Erythroblast (primary cell): ENCODE data around the gene AANAT.
"Not testable (repeated sequence)": the region's sequence is repeated elsewhere in the genome, so short reads cannot be mapped to it uniquely, and the experiment has no call there.

Experiments used
- DNase-seq, 2 experiments: peaks; one replicate each; lab custom pipeline; 2025; lab: John Stamatoyannopoulos, UW
- GATA1 ChIP-seq: IDR thresholded peaks from 2 replicates; pipeline ENCODE4 v1.6.1; 2011; ENCODE audit warnings: low read depth, mild to moderate bottlenecking, control low read depth, low read length, moderate library complexity
- POLR2A ChIP-seq: IDR thresholded peaks from 2 replicates; pipeline ENCODE4 v1.6.1; 2011; ENCODE audit warnings: mild to moderate bottlenecking, low read length

Gene AANAT

DNA sequence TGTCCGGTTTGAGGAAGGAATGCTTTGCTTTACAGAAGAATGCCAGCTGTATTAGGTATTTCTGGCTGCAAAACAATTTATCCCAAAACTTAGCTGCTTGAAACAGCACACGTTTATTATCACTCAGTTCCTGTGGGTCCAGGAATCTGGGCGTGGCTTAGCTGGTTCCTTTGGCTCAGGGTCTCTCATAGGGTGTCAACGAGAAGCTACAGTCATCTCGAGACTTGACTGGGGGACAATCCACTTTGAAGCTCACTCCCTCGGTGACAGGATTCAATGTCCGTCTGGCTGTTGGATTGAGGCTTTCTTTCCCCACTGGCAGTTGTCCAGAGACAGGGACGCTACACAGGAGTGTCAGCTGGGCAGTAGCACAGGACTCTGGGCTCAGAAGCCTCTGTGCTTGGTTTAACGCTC lies 43.4 kb downstream of the AANAT start:
- TF ChIP-seq GATA1 (no peak), POLR2A (no peak)
- no peak for DNase-seq

DNA sequence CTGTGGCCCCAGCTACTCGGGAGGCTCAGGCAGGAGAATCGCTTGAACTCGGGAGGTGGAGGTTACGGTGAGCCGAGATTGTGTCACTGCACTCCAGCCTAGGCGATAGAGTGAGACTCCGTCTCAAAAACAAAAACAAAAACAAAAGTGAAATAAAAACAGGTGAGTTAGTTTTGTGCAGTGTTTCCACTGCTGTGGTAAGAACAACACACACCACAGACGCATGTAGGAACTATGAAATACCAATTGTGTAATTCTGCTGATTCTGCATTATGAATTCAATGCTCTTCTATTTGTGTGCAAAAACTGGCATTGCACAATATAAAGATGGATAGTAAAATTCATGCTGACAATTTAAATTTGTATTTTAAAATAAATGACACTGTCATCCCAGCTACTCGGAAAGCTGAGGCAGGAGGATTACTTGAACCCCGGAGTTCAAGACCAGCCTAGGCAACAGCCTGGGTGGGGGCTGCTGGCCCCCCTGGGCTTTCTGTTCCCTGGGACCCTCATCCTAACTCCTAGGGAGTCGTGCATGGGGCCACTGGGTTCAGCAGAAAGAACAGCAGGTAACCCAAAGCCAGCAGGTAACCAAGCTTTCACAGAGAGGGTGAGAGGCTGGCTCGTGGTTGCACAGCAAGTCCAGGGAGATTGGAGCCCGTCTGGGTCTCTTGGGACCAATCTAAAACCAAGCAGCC lies 44.4 kb downstream of the AANAT start:
- no peak for DNase-seq
- TF ChIP-seq POLR2A: no peak

DNA sequence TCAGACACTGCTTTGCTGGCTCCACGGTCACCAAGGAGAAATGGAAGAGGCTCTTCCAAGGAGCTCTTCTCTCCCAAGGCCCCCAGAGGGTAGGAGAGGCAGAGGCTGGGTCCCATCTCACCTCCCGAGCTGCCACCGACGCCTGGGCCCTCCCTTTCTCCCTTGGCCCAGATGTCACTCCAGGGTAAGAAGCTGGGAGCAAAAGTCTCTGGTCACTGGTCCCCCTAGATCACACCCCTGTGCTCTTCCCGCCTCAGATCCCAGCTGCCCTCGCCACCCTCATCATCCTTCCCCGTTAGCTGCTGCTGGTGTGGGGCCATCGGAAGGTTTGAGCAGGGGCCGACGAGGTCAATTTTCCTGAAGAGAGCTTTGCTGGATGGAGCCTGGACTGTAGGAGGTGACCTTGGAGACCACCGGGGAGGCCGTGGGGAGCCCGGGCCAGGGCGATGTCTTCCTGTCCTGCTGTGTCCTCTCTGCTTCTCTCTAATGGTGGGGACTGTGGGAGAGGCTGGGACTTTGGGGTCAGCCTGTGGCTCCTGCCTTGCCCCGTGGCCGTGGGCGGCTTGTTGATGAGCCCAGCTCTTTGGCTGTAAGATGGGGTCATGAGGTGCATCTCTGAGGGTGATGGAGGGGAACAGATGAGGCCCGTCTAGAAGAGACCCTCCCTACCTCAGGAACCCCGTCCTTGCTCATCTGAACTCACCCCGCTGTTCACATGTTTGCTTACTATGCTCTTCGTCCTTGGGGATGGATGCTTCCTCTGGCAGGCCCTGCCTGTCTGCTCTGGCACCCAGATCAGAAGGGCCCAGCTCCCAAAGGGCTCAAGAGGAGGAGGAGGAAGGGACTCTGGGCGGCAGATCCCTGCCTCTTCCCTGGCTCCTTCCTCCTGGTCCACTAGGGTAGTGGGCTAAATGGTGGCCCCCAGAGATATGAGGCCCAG lies 45.2 kb downstream of the AANAT start:
- TF ChIP-seq POLR2A: no peak
- TF ChIP-seq GATA1: no peak
- no peak for DNase-seq

DNA sequence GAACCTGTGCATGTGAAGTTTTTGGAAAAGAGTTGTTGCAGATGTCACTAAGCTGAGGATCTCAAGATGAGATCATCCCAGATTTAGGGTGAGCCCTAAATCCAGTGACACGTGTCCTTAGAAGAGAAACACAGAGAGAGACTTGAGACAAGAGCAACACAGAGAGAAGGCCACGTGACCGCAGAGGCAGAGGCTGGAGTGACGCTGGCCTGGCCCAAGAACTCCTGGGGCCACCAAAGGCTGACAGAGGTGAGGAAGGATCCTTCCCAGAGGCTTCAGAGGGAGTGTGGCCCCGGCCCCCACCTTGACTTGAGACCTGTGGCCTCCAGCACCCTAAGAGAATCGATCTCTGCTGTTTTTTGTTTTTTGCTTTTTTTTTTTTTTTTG lies 45.9 kb downstream of the AANAT start:
- no peak for DNase-seq
- no peak for TF ChIP-seq GATA1
- TF ChIP-seq POLR2A: no peak

DNA sequence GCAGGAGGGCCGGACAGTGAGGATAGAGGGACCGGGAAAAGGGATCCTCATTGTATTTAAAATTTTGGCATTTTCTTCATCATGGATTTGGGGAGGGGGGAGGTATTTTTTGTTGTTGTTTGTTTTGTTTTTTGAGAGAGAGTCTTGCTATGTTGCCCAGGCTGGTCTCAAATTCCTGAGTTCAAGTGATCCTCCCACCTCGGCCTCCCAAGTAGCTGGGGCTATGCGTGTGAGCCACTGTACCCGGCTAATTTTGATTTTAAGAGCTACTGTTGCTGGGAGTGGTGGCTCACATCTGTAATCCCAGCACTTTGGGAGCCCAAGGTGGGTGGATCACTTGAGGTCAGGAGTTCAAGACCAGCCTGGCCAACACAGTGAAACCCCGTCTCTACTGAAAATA lies 47.0 kb downstream of the AANAT start:
- not testable (repeated sequence) for DNase-seq

DNA sequence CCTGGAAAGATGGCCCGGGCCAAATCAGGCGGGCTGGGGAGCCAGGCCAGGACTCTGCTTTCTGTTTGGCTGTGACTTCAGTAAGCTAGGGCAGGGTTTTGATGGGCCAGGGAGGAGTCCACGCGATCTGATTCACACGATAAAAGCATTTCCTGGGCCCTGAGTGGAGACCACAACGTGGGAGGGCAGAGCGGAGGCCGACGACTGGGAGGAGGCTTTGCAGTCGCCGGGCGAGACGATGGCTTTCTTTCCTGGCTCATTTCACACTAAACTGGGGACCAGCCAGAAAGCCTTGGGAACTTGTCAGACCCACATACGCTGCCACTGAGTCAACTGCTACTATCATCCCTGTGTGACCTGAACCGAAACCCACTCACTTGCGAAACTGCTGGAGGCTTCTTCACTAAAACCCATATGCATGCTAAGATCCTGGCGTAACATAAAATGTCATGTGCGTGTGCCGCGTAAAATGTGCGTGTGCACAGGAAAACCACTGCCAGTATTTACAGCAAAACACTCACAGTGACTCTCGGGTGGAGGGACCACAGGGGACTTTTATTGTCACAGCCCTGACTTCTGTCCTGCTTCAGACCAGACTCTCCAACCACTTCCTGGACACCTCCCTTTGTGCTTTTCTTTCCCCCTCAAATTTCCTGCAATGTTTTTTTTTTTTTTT lies 48.0 kb downstream of the AANAT start:
- TF ChIP-seq GATA1 (no peak), POLR2A (no peak)
- no peak for DNase-seq

DNA sequence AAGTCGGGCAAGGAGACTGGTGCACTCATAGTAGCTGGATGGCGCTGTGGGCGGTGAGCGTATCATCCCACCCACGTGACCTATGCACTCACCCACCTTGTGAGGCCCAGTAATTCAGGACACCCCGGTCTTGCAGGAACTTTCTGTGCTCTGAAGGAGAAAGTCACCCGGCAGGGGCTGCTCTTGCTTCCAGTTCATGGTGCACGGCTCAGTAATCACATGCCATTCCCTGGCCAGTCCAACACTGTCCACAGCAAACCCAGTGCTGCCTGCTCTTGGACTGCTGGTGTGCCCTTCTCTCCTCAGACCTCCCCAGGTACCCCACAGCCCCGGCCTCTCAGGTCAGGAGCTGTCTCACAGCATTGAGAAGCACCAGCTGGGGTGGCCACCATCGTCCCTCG lies 50.2 kb downstream of the AANAT start:
- TF ChIP-seq GATA1: no peak
- no peak for TF ChIP-seq POLR2A
- no peak for DNase-seq

DNA sequence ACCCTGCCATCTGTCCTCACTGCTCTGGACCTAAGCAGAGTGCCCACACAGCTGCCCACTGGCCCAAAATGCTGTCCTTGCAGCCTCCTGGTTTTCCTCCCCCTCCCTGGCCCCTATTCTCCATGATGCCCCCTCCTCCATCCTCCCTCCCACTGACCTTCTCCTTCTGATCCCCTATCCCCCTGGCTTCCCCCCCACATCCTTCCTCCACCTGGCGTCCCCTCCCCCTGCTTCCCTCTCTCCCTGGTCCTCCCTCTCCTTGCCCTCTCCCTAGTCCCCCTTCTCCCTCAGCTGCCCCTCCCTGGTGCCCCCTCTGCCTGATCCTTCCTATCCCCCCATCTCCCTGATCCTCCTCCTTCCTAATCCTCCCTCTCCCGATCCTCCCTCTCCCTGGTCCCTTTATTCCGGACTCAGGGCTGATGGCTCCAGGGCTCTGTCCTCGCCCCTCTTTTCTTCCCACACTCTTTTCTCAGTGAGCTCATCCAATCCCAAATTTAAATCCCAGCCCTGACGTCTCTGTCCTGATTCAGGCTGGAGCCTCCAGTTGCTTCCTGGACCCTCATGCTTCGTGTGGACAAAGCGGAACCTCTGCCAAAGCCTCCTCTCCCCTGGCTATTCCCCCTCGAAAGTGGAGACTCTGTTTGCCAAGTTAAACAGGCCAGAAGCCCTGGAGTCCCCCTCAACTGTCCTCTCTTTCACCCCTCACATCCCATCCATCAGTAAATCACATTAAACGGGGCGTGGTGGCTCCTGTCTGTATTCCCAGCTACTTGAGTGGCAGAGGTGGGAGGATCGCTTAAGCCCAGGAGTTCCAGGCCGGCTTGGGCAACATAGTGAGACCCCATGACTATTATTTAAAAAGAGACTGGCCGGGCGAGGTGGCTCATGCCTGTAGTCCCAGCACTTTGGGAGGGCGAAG lies 51.9 kb downstream of the AANAT start:
- no peak for DNase-seq
- TF ChIP-seq POLR2A (no peak), GATA1 (no peak)
